Measurements from ENCODE around the gene TTC21A.
A peak's percentile ranks its signal among the peaks of the same experiment; 100 is the strongest.

TTC21A gene

DNA sequence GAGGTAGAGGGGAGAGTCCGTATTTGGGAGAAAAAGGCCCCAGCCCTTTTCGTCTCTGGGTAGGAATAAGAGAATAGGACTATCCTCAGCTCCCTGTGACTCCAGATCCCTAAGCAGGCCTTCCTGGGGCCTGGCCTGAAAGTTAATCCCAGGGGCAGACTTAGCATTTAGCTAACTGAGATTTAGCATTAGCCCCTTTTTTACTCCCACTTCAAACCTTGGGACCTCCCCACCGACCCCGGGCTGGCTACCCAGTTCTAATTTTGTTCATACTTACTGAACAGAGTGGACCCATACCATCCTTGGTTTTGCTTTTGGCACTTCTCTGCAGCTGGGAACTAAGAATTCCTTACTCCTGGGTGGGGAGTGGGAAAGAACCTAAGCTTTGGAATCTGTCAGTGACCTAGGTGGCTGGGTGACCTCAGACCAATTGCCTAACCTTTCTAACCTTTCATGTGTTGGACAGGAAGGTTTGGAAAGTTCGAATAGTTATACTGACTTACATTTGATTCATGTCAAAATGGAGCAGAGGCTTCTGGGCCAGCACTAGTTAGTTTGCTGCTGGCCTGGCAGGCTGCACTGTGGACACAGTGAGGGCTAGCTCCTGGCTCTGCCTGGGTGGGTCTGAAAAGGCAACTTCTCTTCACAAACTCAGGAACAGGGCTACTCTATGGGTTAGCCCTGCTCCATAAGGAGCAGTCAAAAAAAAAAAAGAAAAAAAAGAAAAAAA, 11.6 kb downstream of the TTC21A start:
- DNase-seq: no peak

DNA sequence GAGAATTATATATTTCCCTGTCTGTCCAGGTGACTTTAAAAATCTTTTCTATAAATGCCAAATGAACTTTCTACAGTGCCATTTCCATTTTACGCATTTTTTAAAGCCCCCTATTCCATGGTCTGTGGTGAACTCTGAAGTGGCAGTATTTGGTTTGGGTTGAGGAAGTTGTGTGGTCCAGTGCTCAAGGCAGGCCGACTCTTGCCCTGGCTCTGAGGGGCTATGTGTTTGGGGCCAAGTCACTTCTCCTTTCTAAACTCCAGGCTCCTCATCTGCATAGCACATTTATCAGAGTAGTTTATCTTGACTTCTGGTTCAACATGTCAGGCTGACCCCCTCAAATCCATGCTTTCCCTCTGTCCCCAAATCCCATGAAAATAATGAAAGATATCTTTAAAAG, 14.1 kb downstream of the TTC21A start:
- DNase-seq: no peak

DNA sequence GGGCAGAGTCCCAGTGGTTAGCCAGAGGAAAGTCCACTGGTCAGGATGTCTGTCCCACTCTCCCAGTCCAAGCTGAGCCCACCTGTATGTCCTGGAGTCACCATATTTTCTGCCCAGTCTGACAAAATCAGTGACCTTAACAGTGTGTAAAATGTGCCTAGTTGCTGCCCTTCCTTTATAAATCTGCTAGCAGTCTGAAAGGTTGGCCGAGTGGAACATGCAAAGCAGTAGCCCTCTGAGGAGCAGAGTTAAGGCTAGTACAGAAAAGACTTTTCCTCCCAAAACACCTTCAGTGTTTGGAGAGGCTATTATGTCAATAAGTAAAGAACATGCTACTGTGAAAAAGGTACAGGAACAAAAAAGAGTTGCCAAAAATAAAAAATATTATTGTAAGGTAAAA, 15.3 kb downstream of the TTC21A start:
- DNase-seq: no peak

DNA sequence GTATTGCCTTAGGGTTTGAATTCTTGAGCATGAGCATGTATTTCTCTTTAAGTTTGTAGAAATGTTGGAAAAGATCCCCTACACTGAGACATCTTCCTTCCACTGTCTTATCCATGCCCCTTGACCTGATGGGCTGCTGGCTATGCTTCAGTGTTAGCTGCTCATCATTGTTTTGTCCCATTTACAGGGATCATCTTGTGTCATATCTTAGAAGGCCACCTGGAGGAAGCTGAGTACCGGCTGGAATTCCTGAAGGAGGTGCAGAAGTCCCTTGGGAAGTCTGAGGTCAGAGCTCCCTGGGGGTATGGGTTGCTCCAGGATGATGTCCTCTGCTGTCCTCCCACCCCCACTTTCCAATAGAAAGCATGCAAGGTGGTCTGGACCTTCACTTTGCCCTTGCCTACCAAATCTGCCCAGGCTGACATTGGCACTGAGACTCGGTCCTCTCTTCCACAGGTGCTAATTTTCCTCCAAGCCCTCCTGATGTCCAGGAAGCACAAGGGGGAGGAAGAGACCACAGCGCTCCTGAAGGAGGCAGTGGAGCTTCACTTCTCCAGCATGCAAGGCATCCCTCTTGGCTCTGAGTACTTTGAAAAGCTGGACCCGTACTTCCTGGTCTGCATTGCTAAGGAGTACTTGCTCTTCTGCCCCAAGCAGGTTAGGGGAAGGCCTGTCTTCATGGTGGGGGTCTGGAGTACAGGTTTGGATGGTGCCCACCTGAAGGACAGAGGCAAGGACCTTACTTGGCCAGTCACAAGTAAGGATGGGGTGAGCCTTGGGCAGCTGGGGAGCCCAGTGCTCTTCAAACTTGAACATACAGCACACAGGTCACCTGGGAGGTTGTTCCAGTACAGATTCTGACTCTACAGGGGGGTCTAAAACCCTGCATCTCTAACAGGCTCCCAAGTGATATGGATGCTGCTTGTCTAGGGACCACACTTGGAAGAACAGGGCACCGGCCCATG, 17.7 kb downstream of the TTC21A start:
- DNase-seq: no peak

DNA sequence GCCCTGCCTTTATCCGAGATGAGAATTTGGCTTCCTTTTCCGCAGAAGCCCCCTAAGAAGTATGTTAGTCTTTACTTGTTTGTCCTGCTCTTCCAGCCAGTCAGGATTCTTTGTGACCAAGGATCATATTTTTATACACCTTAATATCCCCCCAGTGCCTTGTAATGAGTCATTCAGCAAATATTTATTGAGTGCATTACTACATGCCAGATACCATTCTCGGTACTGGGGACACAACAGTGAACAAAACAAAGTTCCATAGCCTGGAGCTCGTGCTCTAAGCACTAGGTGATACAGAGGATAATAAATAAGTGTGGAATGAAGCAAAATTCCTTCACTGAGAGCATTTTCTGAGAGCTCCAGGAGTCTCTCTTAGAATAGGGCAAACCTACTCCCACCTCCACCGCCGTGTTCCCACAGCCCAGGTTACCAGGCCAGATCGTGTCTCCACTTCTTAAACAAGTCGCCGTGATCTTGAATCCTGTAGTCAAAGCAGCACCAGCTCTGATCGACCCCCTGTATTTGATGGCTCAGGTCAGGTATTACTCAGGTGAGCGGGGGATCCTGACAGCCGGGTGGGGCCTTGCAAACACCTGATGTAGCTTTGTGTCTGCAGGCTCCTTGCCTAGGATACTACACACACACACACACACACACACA, 18.5 kb downstream of the TTC21A start:
- no peak for DNase-seq

DNA sequence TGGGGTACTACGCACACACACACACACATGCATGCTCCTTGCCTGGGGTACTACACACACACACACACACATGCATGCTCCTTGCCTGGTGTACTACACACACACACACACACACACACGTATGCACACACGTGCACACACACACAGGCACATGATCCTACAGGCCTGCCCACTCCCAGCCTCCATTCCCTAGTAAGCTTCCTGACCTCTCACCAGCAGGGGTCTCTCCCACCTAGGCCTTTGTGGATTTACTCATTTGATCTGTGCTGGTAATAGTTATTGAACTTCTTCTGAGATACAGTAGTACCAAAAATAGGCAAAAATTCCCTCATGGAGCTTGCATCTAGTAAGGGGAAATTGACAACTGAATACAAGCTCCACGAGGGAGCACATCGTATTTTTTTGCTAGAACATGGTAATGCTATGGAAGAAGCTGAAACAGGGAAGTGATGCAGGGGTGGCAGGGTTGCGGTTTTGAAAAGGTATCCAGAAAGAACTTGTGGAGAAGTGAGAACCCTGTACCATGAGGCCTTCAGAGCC, 19.1 kb downstream of the TTC21A start:
- peak; percentile 73 for DNase-seq

DNA sequence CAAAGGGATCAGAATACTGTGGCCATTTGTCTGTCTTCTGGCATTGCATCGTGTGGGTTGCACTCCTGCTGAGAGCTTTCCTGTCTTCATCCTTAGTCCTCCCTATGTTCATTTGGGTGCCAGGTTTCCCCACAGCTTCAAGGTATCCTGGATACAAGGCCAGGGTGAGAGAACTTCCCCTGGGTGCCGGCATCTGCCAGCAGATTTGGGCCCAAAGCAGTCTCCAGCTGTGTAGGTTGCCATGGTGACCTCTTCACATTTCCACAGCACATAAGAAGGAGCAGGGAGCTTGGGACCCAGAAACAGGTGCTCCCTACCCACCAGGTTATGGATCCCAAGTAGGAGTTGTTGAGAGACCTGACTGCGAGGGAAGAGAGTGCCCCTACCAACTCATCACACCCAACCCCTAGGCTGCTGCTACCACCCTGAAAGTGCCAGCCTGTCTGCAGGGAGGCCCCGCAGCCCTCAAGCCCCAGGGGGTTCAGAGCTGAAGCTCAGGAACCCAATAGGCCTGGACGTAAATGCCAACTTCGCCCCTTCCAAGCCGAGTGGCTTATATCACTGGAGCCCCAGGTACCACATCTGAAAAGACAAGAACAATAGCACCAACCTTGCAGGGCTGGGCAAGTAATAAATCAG, 19.9 kb downstream of the TTC21A start:
- no peak for DNase-seq

DNA sequence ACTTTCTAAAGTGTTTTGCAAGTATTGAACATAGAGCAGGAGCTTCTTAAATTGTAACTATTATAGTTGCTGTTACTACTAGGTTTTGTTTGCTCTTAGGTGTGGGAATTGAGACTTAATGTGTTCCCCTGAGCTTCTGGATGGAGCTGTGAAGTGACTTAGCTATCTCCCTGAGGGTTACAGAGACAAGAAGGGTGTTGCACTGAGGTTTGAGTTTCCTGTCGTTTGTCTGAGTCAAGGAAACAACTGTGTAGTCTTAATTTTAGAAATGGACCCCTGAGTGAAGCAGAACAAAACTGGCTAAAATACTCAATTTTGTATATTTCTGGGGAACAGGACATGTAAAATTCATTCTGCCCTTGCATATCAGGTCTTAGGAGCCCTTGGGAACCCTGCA, 20.4 kb downstream of the TTC21A start:
- DNase-seq: no peak

DNA sequence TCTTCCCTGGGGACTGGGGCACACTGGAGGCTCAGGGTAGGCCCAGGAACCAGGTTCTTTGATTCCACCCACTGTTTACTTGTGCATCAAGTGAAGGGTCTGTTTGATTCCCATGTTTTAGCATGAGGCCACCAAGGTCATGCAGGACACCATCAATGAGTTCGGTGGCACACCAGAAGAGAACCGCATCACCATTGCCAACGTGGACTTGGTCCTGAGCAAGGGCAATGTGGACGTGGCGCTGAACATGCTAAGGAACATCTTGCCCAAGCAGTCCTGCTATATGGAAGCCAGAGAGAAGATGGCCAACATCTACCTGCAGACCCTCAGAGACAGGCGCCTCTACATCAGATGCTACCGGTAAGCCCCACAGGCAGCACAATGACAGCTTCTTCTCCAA, 21.5 kb downstream of the TTC21A start:
- no peak for DNase-seq

DNA sequence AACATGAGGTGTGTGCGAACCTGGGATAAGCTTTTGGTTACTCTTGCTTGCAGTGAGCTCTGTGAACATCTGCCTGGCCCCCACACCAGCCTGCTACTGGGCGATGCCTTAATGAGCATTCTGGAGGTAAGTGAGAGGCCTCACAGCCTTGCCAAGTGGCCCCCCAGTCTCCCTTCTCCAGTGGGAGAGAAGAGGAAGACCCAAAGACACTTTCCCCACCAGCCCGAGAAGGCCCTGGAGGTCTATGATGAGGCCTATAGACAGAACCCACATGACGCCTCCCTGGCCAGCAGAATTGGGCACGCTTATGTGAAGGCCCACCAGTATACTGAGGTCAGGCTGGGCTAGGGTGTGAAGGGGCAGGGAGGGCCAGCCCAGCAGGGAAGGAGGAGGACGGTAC, 22.5 kb downstream of the TTC21A start:
- no peak for DNase-seq

DNA sequence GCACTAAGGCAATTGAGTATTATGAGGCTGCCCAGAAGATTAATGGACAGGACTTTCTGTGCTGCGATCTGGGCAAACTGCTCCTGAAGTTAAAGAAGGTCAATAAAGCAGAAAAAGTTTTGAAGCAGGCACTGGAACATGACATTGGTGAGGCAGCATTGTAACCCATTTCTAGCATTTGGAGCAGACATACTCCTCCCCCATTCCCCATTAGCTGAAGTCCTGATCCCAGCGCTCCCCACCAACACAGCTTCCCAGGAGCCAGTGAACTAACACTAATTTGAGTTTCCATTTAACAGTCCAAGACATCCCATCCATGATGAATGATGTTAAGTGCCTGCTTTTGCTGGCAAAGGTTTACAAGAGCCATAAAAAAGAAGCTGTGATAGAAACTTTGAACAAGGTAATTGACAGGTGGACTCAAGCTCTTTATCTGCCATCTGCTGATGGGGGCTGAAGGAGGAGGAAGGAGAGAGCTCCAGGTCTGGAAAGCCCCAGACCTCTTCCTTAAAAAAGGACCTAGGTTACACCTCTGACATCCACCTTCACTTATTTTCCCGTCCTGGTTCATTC, 23.3 kb downstream of the TTC21A start:
- no peak for DNase-seq

DNA sequence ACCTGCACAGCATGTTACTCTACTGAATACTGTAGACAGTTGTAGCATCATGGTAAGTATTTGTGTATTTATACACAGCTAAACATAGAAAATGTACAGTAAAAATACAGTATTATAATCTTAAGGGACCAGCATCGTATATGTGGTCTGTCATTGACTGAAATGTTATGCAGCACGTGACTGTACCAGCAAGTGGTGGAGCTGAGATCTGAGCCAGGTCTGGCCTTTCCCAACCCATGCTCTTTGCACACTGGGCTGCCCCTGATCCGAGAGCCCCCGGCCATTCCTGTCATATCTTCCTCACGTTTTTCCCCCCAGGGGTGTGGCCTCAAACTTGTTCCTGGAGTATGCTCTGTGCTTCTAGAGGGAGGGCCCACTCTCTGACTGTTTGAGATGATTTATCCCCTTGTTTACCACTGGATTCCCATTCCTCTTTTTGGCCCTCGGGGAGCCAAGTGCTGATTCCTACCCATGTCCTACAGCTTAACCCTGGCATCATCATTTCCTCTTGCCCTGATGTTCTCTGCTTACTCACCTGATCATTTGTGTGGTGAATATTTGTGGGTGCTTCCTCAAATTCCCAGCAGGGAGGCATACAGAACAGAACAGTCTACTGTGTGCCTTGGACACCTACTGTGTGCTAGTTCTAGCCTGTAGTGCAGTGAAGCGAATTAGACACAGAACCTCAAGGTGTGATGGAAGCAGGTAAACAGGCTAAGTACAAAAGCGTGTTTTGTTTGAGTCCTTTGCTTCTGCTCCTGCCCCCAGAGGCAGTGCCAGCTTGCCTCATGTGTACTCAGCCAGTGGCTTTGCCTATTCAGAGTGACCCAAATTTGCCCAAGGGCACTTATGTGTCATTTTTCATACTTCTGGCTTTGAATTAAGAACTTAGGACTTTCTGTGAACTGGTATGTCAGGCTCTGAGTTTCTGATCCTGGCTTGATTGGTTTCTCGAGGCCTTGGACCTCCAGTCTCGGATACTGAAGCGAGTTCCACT, 24.9 kb downstream of the TTC21A start:
- DNase-seq: no peak

DNA sequence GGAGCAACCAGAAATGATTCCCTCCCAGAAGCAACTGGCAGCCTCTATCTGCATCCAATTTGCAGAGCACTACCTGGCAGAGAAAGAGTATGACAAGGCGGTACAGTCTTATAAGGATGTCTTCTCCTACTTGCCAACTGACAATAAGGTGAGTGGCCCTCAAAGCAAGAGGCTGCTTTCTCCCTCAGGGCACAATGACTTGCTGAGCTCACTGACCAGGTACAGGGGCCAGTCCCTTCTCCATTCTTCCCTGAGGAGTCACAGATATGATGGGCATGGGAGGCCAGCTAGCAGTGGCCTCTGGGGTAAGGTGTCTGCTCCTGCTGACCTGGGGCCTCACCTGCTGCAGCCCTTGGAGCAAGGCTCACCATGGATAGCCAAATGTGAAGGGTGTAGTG, 25.6 kb downstream of the TTC21A start:
- no peak for DNase-seq

DNA sequence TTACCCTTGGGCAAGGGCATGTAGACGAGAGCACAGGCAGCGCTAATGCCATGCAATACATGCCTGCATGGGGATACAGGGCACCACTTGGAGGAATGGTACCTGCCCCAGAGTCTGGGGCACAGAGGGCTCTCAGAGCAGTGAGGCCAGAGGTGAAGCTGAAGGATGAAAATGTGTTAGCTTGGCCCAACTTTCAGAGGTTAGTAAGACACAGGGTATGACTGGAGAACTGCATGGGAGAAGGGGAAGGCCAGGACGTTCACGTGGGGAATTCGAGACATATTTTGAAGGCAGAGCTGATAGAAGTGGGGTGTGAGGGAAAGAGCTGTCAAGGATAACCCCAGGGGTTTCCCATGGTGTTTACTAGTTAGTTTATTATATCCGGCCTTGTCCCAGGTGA, 26.3 kb downstream of the TTC21A start:
- no peak for DNase-seq

DNA sequence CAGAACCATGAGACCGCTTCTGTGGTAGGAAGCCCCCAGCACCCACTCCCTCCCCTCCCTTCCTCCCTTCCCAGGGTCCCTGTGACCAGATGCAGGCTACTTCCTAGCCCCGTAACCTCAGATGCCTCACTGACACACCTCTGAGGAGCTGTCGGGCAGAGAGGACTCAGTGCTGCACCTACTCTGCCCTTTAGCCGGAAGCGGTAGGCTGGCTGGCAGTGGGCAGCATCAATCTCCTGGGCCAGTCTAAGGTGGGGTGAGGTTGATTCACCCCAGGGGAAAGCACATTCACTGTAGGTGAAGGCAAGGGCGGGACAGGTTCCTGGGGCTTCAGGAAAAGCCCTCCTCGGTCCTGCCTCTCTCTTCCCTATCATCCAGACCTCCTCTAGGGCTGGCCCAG, 26.8 kb downstream of the TTC21A start:
- DNase-seq: no peak

DNA sequence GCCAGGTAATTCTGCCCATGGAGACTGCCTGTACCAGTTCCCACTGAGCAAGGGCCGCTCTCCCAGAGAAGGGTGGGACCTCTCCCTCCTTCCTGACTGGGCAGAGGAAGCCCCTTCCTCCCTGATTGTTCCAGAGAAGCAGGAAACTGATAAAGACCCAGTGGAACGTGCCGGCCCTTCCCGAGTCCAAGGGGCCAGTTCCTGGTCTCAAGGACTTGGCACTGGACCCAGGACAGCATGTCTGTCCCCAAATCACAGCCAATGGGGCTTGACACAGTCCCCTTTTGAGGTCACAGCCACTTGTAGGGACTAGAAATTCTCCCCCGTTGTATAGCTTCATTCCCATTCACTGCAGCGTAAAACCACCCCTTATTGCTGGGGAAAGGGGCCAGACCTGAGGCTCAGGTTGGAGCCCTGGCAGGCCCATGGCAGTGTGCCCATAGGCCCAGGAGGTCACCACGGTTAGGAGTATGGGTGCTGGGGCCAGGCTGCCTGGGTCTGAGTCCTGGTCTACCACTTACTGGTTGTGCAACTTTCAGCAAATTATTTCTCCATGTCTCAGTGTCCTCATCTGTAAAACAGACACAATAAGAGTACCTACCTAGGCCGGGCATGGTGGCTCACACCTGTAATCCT, 27.8 kb downstream of the TTC21A start:
- no peak for DNase-seq

DNA sequence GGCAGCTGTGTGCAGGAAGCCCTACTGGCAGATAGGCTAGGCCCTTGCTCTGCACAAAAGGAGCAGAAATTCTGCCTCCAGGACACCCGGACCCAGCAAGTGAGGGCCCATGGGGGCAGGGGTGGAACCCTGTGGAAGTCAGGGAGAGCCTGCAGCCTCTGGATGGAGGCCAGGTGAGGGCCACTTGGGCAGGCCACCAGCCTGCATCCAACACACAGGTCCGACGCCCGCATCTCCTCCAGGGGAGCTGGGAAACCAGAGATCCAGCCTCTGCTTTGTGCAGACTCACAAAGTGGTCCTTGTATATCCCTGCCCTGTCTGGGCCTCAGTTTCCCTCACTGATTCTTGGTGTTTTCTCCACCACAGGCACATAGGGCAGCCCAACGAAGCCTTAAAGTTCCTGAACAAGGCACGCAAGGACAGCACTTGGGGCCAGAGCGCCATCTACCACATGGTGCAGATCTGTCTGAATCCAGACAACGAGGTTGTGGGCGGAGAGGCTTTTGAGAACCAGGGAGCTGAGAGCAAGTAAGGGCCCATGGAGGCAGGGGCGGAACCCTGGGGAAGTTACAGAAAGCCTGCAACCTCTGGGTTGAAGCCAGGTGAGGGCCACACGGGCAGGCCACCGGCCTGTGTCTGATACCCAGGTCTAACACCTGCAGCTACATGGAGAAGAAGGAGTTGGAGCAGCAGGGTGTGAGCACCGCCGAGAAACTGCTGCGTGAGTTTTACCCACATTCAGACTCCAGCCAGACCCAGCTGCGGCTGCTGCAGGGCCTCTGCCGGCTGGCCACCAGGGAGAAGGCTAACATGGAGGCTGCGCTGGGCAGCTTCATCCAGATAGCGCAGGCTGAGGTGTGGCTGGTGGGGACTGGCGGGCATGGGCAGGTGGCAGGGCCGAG, 29.3 kb downstream of the TTC21A start:
- DNase-seq: no peak

DNA sequence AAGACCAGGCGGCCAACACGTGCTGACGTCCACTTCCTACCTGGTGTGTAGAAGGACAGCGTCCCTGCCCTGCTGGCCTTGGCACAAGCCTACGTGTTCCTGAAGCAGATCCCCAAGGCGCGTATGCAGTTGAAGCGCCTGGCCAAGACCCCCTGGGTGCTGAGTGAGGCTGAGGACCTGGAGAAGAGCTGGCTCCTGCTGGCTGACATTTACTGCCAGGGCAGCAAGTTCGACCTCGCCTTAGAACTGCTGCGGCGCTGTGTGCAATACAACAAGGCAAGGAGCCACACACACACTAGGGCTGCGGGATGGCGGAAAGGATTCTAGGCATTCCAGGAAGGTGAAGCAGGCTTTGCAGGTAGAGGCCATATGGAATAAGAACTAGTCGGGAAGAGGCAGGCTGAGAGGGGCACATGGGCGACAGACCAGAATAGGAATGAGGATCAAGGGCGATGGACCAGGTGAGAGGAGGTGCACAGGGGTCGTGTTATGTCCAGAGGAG, 30.0 kb downstream of the TTC21A start:
- no peak for DNase-seq

Measured in CD4-positive, alpha-beta T cell treated with Interleukin-6 for 4 hours (primary cell).